Measurements from ENCODE around the gene FGB. TPM values are rescaled to one million over a fixed set of nuclear protein-coding genes. Genes with fewer than 3 reads are reported as not detected.

Gene FGB
- total and polyA plus RNA-seq, 10 donors, result 0.74 to 2.3 TPM; not detected in 8

DNA sequence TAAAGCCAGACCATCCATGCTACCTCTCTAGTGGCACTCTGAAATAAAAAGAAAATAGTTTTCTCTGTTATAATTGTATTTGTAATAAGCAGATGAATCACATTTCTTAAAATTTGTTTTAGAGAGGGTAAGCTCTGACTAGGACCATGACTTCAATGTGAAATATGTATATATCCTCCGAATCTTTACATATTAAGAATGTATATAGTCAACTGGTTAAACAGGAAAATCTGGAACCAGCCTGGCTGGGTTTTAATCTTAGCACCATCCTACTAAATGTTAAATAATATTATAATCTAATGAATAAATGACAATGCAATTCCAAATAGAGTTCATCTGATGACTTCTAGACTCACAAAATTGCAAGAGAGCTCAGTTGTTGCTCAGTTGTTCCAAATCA lies 1.5 kb downstream of the FGB start:
- no peak for DNase-seq
- Histone ChIP-seq H3K27ac (no peak overlapping the region), H3K4me1 (no peaks in the 10 kb centered on the region), H3K4me3 (no peak overlapping the region), H3K9me3 (no peaks in the 10 kb centered on the region), H3K27me3 (replicated peaks in 1 of 7) (no peaks in the 10 kb centered on the region), H3K36me3 (no peaks in the 10 kb centered on the region)
- WGBS, 5 donors, result 87 to 98% (median 93%) methylated on average over 1 of the region's 1 CpG
- intact Hi-C loops (cut with DNase I; ENCODE audit: low total_unique reads), result no loop called here
- TF ChIP-seq POLR2A (IDR thresholded peaks at IDR 0.05) (no peak), POLR2AphosphoS5 (IDR thresholded peaks at IDR 0.05) (no peak)
- TF ChIP-seq, protein P1, sequence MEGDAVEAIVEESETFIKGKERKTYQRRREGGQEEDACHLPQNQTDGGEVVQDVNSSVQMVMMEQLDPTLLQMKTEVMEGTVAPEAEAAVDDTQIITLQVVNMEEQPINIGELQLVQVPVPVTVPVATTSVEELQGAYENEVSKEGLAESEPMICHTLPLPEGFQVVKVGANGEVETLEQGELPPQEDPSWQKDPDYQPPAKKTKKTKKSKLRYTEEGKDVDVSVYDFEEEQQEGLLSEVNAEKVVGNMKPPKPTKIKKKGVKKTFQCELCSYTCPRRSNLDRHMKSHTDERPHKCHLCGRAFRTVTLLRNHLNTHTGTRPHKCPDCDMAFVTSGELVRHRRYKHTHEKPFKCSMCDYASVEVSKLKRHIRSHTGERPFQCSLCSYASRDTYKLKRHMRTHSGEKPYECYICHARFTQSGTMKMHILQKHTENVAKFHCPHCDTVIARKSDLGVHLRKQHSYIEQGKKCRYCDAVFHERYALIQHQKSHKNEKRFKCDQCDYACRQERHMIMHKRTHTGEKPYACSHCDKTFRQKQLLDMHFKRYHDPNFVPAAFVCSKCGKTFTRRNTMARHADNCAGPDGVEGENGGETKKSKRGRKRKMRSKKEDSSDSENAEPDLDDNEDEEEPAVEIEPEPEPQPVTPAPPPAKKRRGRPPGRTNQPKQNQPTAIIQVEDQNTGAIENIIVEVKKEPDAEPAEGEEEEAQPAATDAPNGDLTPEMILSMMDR (IDR thresholded peaks at IDR 0.05 in 8 of 11, conservative IDR thresholded peaks at IDR 0.05 in 3 of 11), result no peak

GRCh38 chr4:154565704-154566103 lies 2.9 kb downstream of the FGB start:
- no peaks in the 10 kb centered on the region for H3K27me3 ChIP-seq (replicated peaks in 1 of 7)
- H3K9me3 ChIP-seq, result no peaks in the 10 kb centered on the region
- intact Hi-C loops (cut with DNase I; ENCODE audit: low total_unique reads), result no loop called here
- no peak for DNase-seq
- H3K4me1 ChIP-seq, result no peaks in the 10 kb centered on the region
- TF ChIP-seq POLR2A (IDR thresholded peaks at IDR 0.05) (no peak), POLR2AphosphoS5 (IDR thresholded peaks at IDR 0.05) (no peak)
- TF ChIP-seq, protein P1 (IDR thresholded peaks at IDR 0.05 in 8 of 11, conservative IDR thresholded peaks at IDR 0.05 in 3 of 11), result no peak
- no peaks in the 10 kb centered on the region for H3K36me3 ChIP-seq
- 85 to 94% (median 88%) methylated on average over 6 of the region's 6 CpGs for WGBS, 5 donors
- H3K4me3 ChIP-seq, result no peak overlapping the region
- no peak overlapping the region for H3K27ac ChIP-seq

GRCh38 chr4:154566639-154567204 lies 3.9 kb downstream of the FGB start:
- no peaks in the 10 kb centered on the region for H3K4me1 ChIP-seq
- intact Hi-C loops (cut with DNase I; ENCODE audit: low total_unique reads), result no loop called here
- H3K9me3 ChIP-seq, result no peaks in the 10 kb centered on the region
- DNase-seq, result no peak
- no peak for TF ChIP-seq POLR2AphosphoS5 (IDR thresholded peaks at IDR 0.05)
- H3K4me3 ChIP-seq, result no peak overlapping the region
- H3K36me3 ChIP-seq, result no peaks in the 10 kb centered on the region
- no peaks in the 10 kb centered on the region for H3K27me3 ChIP-seq (replicated peaks in 1 of 7)
- WGBS, 5 donors, result 74 to 84% (median 79%) methylated on average over 5 of the region's 5 CpGs
- no peak overlapping the region for H3K27ac ChIP-seq

DNA sequence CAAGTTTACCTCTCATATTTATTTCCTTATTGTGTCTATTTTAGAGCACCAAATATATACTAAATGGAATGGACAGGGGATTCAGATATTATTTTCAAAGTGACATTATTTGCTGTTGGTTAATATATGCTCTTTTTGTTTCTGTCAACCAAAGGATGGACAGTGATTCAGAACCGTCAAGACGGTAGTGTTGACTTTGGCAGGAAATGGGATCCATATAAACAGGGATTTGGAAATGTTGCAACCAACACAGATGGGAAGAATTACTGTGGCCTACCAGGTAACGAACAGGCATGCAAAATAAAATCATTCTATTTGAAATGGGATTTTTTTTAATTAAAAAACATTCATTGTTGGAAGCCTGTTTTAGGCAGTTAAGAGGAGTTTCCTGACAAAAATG lies 6.2 kb downstream of the FGB start:
- intact Hi-C loops (cut with DNase I; ENCODE audit: low total_unique reads), result no loop called here
- TF ChIP-seq POLR2A (IDR thresholded peaks at IDR 0.05) (no peak), POLR2AphosphoS5 (IDR thresholded peaks at IDR 0.05) (no peak)
- TF ChIP-seq, protein P1 (IDR thresholded peaks at IDR 0.05 in 8 of 11, conservative IDR thresholded peaks at IDR 0.05 in 3 of 11), result no peak
- 31 to 58% (median 45%) methylated on average over 3 of the region's 3 CpGs for WGBS, 5 donors

GRCh38 chr4:154569584-154569983 lies 6.8 kb downstream of the FGB start:
- intact Hi-C loops (cut with DNase I; ENCODE audit: low total_unique reads), result no loop called here
- DNase-seq, result no peak
- H3K4me3 ChIP-seq, result no peak overlapping the region
- H3K9me3 ChIP-seq, result no peaks in the 10 kb centered on the region
- WGBS, 5 donors, result 89 to 95% (median 91%) methylated on average over 5 of the region's 5 CpGs
- H3K27ac ChIP-seq, result no peak overlapping the region
- no peaks in the 10 kb centered on the region for H3K27me3 ChIP-seq (replicated peaks in 1 of 7)
- H3K36me3 ChIP-seq, result no peaks in the 10 kb centered on the region
- H3K4me1 ChIP-seq, result no peaks in the 10 kb centered on the region
- TF ChIP-seq POLR2A (IDR thresholded peaks at IDR 0.05) (no peak), POLR2AphosphoS5 (IDR thresholded peaks at IDR 0.05) (no peak)
- TF ChIP-seq, protein P1 (IDR thresholded peaks at IDR 0.05 in 8 of 11, conservative IDR thresholded peaks at IDR 0.05 in 3 of 11), result no peak

More for the DNA sequence above, 6.2 kb downstream of the FGB start:
- H3K4me1 ChIP-seq, result no peaks in the 10 kb centered on the region
- H3K9me3 ChIP-seq, result no peaks in the 10 kb centered on the region
- DNase-seq, result no peak
- no peaks in the 10 kb centered on the region for H3K27me3 ChIP-seq (replicated peaks in 1 of 7)
- H3K36me3 ChIP-seq, result no peaks in the 10 kb centered on the region
- H3K4me3 ChIP-seq, result no peak overlapping the region
- no peak overlapping the region for H3K27ac ChIP-seq
